ENCODE data around the gene TOMM20. TPM values are rescaled to one million over a fixed set of nuclear protein-coding genes. Genes with fewer than 3 reads are reported as not detected.
"Not testable (repeated sequence)": the region's sequence is repeated elsewhere in the genome, so short reads cannot be mapped to it uniquely, and the experiment has no call there.

The TOMM20 gene
- total RNA-seq, 1 donor from 2014 or later = 212 TPM

DNA sequence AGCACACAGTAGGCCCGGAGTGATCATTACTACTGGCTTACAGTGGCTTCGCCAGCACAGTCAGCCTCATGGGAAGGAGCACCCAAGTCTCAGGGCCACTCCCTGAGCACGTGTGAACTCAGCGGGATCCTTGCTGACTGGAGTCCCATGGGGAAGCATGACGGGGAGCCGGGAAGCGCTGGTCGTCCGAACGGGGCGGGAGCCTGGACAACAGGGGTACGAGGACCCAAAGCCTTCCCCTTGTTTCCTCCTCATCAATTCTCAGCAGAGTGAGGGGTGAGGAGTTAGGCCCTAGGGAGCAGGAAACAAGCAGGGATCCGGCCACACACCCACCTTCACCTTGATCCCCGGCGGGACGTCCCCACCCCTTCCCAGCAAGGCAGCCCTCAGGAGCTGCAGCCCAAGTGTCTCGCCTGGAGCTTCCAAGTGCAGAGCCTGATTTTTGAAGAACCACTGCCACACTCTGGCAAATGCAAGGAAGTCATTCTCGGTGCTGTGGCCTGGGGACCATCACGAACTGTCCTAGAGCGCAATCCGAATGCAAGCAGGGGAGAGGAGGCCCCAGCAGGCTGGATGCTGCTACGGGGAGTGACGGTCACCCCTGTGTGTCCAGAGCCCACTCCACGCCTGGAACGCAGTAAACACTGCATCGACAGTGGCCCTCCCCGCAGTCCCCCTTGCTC, 35.5 kb downstream of the TOMM20 start:
- no peaks in the 10 kb centered on the region for H3K36me3 Mint-ChIP-seq
- Histone ChIP-seq H2AFZ (replicated peaks) (no peak overlapping the region), H3K36me3 (no peaks in the 10 kb centered on the region), H3K27ac (no peak overlapping the region), H3K4me3 (peak overlapping the region; percentile 19), H3F3A (ENCODE audit: low read depth) (peaks cover 33% of the 10 kb centered on the region), H3K4me2 (peak overlapping the region; percentile 57), H3K4me1 (peaks cover 15% of the 10 kb centered on the region), H3K27me3 (no peaks in the 10 kb centered on the region), H3K9ac (no peak overlapping the region), H4K20me1 (ENCODE audit: low read depth) (no peaks in the 10 kb centered on the region), H3K79me2 (ENCODE audit: low read depth) (no peaks in the 10 kb centered on the region), H3K9me3 (ENCODE audit: low read depth) (no peaks in the 10 kb centered on the region)
- H3K4me3 Mint-ChIP-seq = peak overlapping the region; percentile 59
- no peak overlapping the region for H3K27ac Mint-ChIP-seq
- peaks cover 30% of the 10 kb centered on the region for H3K4me1 Mint-ChIP-seq
- DNase-seq (ENCODE audit: low spot score) = peak; percentile 78
- H3K9me3 Mint-ChIP-seq = no peaks in the 10 kb centered on the region
- H3K27me3 Mint-ChIP-seq (ENCODE audit: insufficient read depth, low read depth) = peaks cover 8% of the 10 kb centered on the region
- TF ChIP-seq EZH2phosphoT487 (IDR thresholded peaks at IDR 0.05) = no peak
- TF ChIP-seq, protein P1, sequence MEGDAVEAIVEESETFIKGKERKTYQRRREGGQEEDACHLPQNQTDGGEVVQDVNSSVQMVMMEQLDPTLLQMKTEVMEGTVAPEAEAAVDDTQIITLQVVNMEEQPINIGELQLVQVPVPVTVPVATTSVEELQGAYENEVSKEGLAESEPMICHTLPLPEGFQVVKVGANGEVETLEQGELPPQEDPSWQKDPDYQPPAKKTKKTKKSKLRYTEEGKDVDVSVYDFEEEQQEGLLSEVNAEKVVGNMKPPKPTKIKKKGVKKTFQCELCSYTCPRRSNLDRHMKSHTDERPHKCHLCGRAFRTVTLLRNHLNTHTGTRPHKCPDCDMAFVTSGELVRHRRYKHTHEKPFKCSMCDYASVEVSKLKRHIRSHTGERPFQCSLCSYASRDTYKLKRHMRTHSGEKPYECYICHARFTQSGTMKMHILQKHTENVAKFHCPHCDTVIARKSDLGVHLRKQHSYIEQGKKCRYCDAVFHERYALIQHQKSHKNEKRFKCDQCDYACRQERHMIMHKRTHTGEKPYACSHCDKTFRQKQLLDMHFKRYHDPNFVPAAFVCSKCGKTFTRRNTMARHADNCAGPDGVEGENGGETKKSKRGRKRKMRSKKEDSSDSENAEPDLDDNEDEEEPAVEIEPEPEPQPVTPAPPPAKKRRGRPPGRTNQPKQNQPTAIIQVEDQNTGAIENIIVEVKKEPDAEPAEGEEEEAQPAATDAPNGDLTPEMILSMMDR (IDR thresholded peaks at IDR 0.05) = peak; percentile 34

DNA sequence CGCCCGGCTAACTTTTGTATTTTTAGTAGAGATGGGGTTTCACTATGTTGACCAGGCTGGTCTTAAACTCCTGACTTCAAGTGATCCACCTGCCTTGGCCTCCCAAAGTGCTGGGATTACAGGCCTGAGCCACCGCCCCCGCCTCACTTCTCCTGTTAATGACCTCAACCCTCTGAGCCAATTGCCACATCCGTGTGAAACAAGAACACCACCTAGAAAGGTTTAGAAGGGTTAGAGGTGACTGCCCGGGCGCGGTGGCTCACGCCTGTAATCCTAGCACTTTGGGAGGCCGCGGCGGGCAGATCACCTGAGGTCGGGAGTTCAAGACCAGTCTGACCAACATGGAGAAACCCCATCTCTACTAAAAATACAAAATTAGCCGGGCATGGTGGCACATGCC, 36.2 kb downstream of the TOMM20 start:
- peaks cover 15% of the 10 kb centered on the region for H3K4me1 ChIP-seq
- H3K36me3 ChIP-seq; H3K79me2 ChIP-seq (ENCODE audit: low read depth); H3K27me3 ChIP-seq; H2AFZ ChIP-seq (replicated peaks); H3K9me3 Mint-ChIP-seq; H3K27ac Mint-ChIP-seq; H3K27ac ChIP-seq; H3K4me3 Mint-ChIP-seq; H3K9me3 ChIP-seq (ENCODE audit: low read depth); H3K36me3 Mint-ChIP-seq; DNase-seq (ENCODE audit: low spot score); H3K4me3 ChIP-seq; H3K4me2 ChIP-seq; H3K27me3 Mint-ChIP-seq (ENCODE audit: insufficient read depth, low read depth); H3K9ac ChIP-seq; H4K20me1 ChIP-seq (ENCODE audit: low read depth): not testable (repeated sequence)
- H3F3A ChIP-seq (ENCODE audit: low read depth) = peaks cover 33% of the 10 kb centered on the region
- H3K4me1 Mint-ChIP-seq = peaks cover 30% of the 10 kb centered on the region

DNA sequence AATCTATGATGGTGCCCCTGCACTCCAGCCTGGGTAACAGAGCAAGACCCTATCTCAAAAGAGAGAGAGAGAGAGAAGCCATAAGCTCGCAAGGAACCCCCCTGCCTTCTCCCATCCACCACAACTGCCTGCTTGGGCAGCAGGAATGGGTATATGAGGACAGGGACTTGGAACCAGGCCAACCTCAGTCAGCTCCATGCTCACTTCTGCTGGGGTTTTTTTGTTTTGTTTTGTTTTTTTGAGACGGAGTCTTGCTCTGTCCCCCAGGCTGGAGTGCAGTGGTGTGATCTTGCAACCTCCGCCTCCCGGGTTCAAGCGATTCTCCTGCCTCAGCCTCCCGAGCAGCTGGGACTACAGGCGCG, 36.6 kb downstream of the TOMM20 start:
- H3K4me3 Mint-ChIP-seq, H3K4me2 ChIP-seq: not testable (repeated sequence)

DNA sequence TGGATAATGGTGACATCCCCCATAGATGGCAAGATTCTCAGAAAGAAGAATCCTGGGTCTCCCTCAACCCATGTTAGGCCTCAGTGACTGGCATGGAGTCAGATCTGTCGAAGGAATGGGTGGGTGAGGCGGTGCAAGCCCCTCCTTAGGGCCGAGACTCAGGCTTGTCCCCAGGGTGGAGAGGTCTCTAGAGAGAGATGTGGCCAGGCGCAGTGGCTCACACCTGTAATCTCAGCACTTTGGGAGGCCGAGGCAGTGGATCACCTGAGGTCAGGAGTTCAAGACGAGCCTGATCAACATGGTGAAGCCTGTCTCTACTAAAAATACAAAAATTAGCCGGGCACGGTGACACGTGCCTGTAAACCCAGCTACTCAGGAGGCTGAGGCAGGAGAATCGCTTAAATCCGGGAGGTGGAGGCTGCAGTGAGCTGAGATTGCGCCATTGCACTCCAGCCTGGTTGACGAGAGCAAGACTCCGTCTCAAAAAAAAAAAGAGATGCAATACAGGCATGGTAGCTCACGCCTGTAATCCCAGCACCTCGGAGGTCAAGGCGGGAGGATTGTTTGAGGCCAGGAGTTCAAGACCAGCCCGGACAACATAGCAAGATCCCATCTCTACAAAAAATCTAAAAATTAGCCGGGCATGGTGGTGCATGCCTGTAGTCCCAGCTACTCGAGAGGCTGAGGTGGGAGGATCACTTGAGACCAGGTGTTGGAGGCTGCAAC, 37.2 kb downstream of the TOMM20 start:
- not testable (repeated sequence) for H3K36me3 ChIP-seq; H4K20me1 ChIP-seq (ENCODE audit: low read depth); H2AFZ ChIP-seq (replicated peaks); H3K4me2 ChIP-seq; H3K36me3 Mint-ChIP-seq; H3K27me3 ChIP-seq; H3K79me2 ChIP-seq (ENCODE audit: low read depth); H3K9ac ChIP-seq; H3K27me3 Mint-ChIP-seq (ENCODE audit: insufficient read depth, low read depth); H3K4me3 ChIP-seq; H3K9me3 Mint-ChIP-seq; H3K27ac ChIP-seq; H3K4me3 Mint-ChIP-seq; H3K9me3 ChIP-seq (ENCODE audit: low read depth); DNase-seq (ENCODE audit: low spot score)
- Mint-ChIP-seq H3K27ac (peak overlapping the region; percentile 81), H3K4me1 (peaks cover 30% of the 10 kb centered on the region)
- peaks cover 33% of the 10 kb centered on the region for H3F3A ChIP-seq (ENCODE audit: low read depth)
- peaks cover 15% of the 10 kb centered on the region for H3K4me1 ChIP-seq

More for the DNA sequence above, 36.6 kb downstream of the TOMM20 start:
- H3K9me3 Mint-ChIP-seq; H3K27me3 ChIP-seq; DNase-seq (ENCODE audit: low spot score); H3K36me3 ChIP-seq; H3K27ac ChIP-seq; H3K36me3 Mint-ChIP-seq; H3K79me2 ChIP-seq (ENCODE audit: low read depth); H3K4me3 ChIP-seq; H3K9ac ChIP-seq; H3K9me3 ChIP-seq (ENCODE audit: low read depth); H2AFZ ChIP-seq (replicated peaks); H3K27ac Mint-ChIP-seq; H4K20me1 ChIP-seq (ENCODE audit: low read depth); H3K27me3 Mint-ChIP-seq (ENCODE audit: insufficient read depth, low read depth): not testable (repeated sequence)
- H3K4me1 Mint-ChIP-seq = peaks cover 30% of the 10 kb centered on the region
- Histone ChIP-seq H3K4me1 (peaks cover 15% of the 10 kb centered on the region), H3F3A (ENCODE audit: low read depth) (peaks cover 33% of the 10 kb centered on the region)

All from neural progenitor cell (in vitro differentiated cells).